ENCODE results near the gene OXA1L. TPM values are rescaled to one million over a fixed set of nuclear protein-coding genes. Genes with fewer than 3 reads are reported as not detected.
"Not testable (repeated sequence)": the region's sequence is repeated elsewhere in the genome, so short reads cannot be mapped to it uniquely, and the experiment has no call there.

Gene OXA1L
- total RNA-seq, 1 donor from 2014 or later: 94.2 TPM

GRCh38 chr14:22798528-22798927, 32.0 kb downstream of the OXA1L start:
- no peak for DNase-seq (ENCODE audit: low read depth, low spot score)

GRCh38 chr14:22800346-22800745, 33.9 kb downstream of the OXA1L start:
- DNase-seq (ENCODE audit: low read depth, low spot score): no peak

GRCh38 chr14:22801716-22802115, 35.2 kb downstream of the OXA1L start:
- DNase-seq (ENCODE audit: low read depth, low spot score): no peak

GRCh38 chr14:22802860-22803686, 36.6 kb downstream of the OXA1L start:
- DNase-seq (ENCODE audit: low read depth, low spot score): no peak

- DNase-seq (ENCODE audit: low read depth, low spot score): no peak
Observed at GRCh38 chr14:22803687-22803974, 37.1 kb downstream of the OXA1L start.

- DNase-seq (ENCODE audit: low read depth, low spot score): not testable (repeated sequence)
Observed at GRCh38 chr14:22805235-22805634, 38.7 kb downstream of the OXA1L start.

- DNase-seq (ENCODE audit: low read depth, low spot score): no peak
Observed at GRCh38 chr14:22807432-22808087, 41.1 kb downstream of the OXA1L start.

GRCh38 chr14:22808388-22809209, 42.1 kb downstream of the OXA1L start:
- DNase-seq (ENCODE audit: low read depth, low spot score): no peak

GRCh38 chr14:22811722-22812121, 45.2 kb downstream of the OXA1L start:
- DNase-seq (ENCODE audit: low read depth, low spot score): no peak

GRCh38 chr14:22812744-22813143, 46.3 kb downstream of the OXA1L start:
- DNase-seq (ENCODE audit: low read depth, low spot score): no peak

GRCh38 chr14:22813145-22813544, 46.7 kb downstream of the OXA1L start:
- no peak for DNase-seq (ENCODE audit: low read depth, low spot score)

- DNase-seq (ENCODE audit: low read depth, low spot score): no peak
Observed at GRCh38 chr14:22814373-22814772, 47.9 kb downstream of the OXA1L start.

- no peak for DNase-seq (ENCODE audit: low read depth, low spot score)
Observed at GRCh38 chr14:22814941-22815713, 48.6 kb downstream of the OXA1L start, which contains the start of gene SLC7A7. TSS of gene SLC7A7 (minus strand) at chr14:22815435. CDS start at chr14:22813398, 2,037 bp downstream.

GRCh38 chr14:22819151-22819988, 52.9 kb downstream of the OXA1L start:
- DNase-seq (ENCODE audit: low read depth, low spot score): peak; percentile 68

GRCh38 chr14:22820731-22821130, 54.2 kb downstream of the OXA1L start:
- DNase-seq (ENCODE audit: low read depth, low spot score): no peak

- no peak for DNase-seq (ENCODE audit: low read depth, low spot score)
Observed at GRCh38 chr14:22821193-22822015, 54.9 kb downstream of the OXA1L start.

GRCh38 chr14:22822016-22822570, 55.6 kb downstream of the OXA1L start:
- no peak for DNase-seq (ENCODE audit: low read depth, low spot score)

Measured in pulmonary artery endothelial cell (primary cell).